Fibroblast of villous mesenchyme (primary cell): Measurements from ENCODE around the gene OR3A2. TPM values are rescaled to one million over a fixed set of nuclear protein-coding genes. Genes with fewer than 3 reads are reported as not detected.
"Not testable (repeated sequence)": the region's sequence is repeated elsewhere in the genome, so short reads cannot be mapped to it uniquely, and the experiment has no call there.

Source experiments
- DNase-seq: peaks from one replicate; pipeline ENCODE4 v3.0.0-alpha.2; 2010; ENCODE audit warnings: low read depth
- H3K4me3 ChIP-seq: 2 replicates; pipeline ENCODE4 v1.5.1; 2011; ENCODE audit warnings: low read depth, mild to moderate bottlenecking, low read length
- CTCF ChIP-seq: IDR thresholded peaks from 2 replicates; pipeline ENCODE4 v1.5.1; 2012; ENCODE audit warnings: low read depth, mild to moderate bottlenecking, low read length; ENCODE audit not compliant: insufficient read depth
- total RNA-seq: library from RNA; depleted of rRNA; stranded (reverse); fragments of >200 nt; gene quantifications from 2 replicates; pipeline ENCODE4 v1.2.3, GENCODE V29; 2012

OR3A2 gene
- total RNA-seq = 0.43 and 0.64 TPM in 2 replicates

GRCh38 chr17:3385869-3386816, at the start of gene OR3A2:
OR3A2 (minus strand) TSS chr17:3386308.
- DNase-seq = no peak
- H3K4me3 ChIP-seq = no peak within 1 kb of the TSS
- TF ChIP-seq CTCF = no peak

- H3K4me3 ChIP-seq = no peak within 1 kb of the TSS
- no peak for DNase-seq
- no peak for TF ChIP-seq CTCF
Observed at GRCh38 chr17:3433741-3434140, 47.6 kb upstream of the OR3A2 start, which contains the start of gene OR1E2. OR1E2 (minus strand) TSS chr17:3433841; CDS start chr17:3433841, 0 bp downstream.

GRCh38 chr17:3433215-3433614, 47.1 kb upstream of the OR3A2 start:
- H3K4me3 ChIP-seq, DNase-seq: not testable (repeated sequence)

- TF ChIP-seq CTCF = no peak
- no peak overlapping the region for H3K4me3 ChIP-seq
- no peak for DNase-seq
Observed at GRCh38 chr17:3418222-3418621, 32.1 kb upstream of the OR3A2 start.

GRCh38 chr17:3415610-3416009, 29.5 kb upstream of the OR3A2 start:
- H3K4me3 ChIP-seq = no peak overlapping the region
- TF ChIP-seq CTCF = no peak
- DNase-seq = no peak

GRCh38 chr17:3412216-3412615, 26.1 kb upstream of the OR3A2 start:
- DNase-seq, H3K4me3 ChIP-seq: not testable (repeated sequence)

- no peak for DNase-seq
- TF ChIP-seq CTCF = no peak
- H3K4me3 ChIP-seq = no peak within 1 kb of the TSS
Observed at GRCh38 chr17:3411070-3411469, 25.0 kb upstream of the OR3A2 start, which contains the start of gene OR3A3. OR3A3 (plus strand) TSS chr17:3411370.

- not testable (repeated sequence) for DNase-seq, H3K4me3 ChIP-seq
Observed at GRCh38 chr17:3403856-3404255, 17.7 kb upstream of the OR3A2 start.
